HepG2 (cell line): ENCODE data around the gene CISTR.

Experiments used
- ASH2L ChIP-seq: fragments of 300-600, 200-600 bp; sonication (generic); IDR thresholded peaks from 2 replicates; pipeline ENCODE4 v1.7.0; 2017; ENCODE audit warnings: low read depth, mild to moderate bottlenecking, moderate library complexity, mixed read lengths, low read length; ENCODE audit not compliant: insufficient read length
- EP300 ChIP-seq, 3 experiments: sonication (generic) in 1 of 3; formaldehyde crosslinking in 1 of 3; IDR thresholded peaks; 2 replicates each; pipeline versions ENCODE4 v1.5.1 to v1.6.1; 2011 to 2020; ENCODE audit warnings: low read depth in 2 of 3, low read length in 2 of 3, borderline replicate concordance in 1 of 3, improper control_type of control experiment in 1 of 3, mild to moderate bottlenecking in 1 of 3, missing genetic modification reagents in 1 of 3, moderate library complexity in 1 of 3

- TF ChIP-seq ASH2L (no peak), EP300 (IDR thresholded peaks at IDR 0.05; ENCODE audit: low read depth in 2 of 2, low read length in 2 of 2) (no peak), EP300 (CRISPR knock-in tag; IDR thresholded peaks at IDR 0.05; ENCODE audit: borderline replicate concordance) (no peak)
These were observed 18.0 kb downstream of the CISTR start for GRCh38 chr12:53733807-53734200.
